NCI-H1694 (cell line): ENCODE data around the gene C16orf92.
"Not testable (repeated sequence)": the region's sequence is repeated elsewhere in the genome, so short reads cannot be mapped to it uniquely, and the experiment has no call there.

Experiments used
- DNase-seq: peaks from one replicate; lab custom pipeline; 2025; lab: John Stamatoyannopoulos, UW

Gene C16orf92

GRCh38 chr16:30027588-30028437 is 4.8 kb downstream of the C16orf92 start:
- DNase-seq, result no peak

- DNase-seq, result no peak
These were observed 5.6 kb downstream of the C16orf92 start for GRCh38 chr16:30028438-30029076.

GRCh38 chr16:30030011-30030685 is 7.2 kb downstream of the C16orf92 start:
- peak; percentile 22 for DNase-seq

DNA sequence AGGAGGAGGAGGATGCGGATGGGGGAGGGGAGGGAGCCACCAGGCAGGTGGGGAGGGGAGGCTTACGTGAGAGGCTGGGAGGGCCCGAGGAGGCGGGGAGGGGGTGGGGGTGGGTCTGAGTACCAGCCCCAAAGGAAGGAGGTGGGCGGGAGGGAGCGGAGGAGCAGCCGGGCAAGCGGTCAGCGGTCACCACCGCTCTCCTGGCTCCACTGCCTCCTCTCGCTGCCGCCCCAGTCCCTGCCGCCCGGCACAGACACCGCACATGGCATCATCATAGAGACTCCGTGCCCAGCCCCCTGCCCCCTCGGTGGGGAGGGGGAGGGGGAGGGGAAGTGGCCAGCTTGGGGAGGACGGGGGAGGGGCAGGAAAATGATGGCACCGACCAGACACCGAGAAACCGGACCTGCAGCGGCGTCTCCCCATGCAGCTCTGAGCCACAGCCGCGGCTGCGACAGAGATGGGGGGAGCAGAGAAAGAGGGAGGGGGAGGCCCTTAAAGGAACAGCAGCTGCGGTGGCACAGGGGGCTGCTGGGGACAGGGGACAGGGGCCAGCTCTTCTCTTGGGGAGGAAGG is 7.9 kb downstream of the C16orf92 start, which contains the start of gene TLCD3B:
TSS of gene TLCD3B (minus strand) at position 431 of the 573 bp plus-strand sequence. CDS start 744 bp downstream, outside the sequence.
- no peak for DNase-seq

- DNase-seq, result no peak
These were observed 8.5 kb downstream of the C16orf92 start for GRCh38 chr16:30031477-30031918.

DNA sequence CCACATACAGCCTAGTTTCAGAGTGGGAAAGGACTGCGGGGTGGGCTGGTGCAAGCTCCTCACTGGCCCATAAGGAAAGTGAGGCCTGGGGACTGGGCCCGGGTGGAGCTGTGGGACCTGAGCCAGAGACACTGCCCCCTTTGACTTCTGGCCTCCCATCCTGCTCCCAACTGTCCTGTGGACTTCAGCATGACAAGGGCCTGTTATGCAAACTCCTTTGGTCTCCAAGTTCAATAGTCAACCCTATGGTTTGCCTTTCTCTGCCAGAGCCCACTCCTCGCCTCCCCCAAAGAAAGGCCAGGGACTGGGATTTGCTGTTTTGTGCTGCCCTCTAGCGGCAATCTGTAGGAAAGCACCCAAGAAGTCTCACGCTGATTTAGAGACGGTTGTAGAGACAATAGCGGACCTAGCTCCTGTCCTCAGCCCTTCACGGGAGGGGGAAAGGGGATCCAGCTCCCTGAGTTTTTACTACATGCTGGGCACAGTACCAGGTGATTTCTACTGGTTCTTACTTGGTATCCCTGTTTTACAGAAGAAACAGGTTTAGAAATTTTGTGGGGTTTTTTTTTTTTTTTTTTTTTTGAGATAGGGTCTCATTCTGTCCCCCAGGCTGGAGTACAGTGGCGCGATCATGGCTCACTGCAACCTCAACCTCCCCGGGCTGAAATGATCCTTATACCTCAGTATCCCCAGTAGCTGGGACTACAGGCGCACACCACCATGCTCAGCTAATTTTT is 9.3 kb downstream of the C16orf92 start:
- DNase-seq, result peak; percentile 80

GRCh38 chr16:30033270-30033669 is 10.3 kb downstream of the C16orf92 start:
- DNase-seq, result no peak

DNA sequence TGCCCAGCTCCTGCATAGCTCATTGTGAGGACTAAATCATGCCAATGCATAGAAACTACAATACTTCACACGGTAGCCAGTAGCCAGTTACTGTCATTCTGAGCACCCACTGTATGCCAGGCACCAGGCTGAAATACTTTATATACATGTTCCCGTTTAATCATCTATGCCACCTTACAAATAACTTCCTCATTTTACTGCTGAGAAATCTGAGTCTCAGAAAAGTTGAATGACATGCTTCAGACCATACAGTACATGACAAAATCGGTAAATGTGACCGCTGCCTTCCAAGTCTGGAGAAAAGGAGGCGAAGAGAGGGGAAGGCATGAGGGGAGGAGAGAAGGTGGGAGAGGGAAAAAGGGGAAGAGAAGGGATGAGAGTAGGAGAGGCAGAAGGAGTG is 17.2 kb downstream of the C16orf92 start:
- DNase-seq, result no peak

GRCh38 chr16:30040690-30041089 is 17.7 kb downstream of the C16orf92 start:
- DNase-seq, result not testable (repeated sequence)

DNA sequence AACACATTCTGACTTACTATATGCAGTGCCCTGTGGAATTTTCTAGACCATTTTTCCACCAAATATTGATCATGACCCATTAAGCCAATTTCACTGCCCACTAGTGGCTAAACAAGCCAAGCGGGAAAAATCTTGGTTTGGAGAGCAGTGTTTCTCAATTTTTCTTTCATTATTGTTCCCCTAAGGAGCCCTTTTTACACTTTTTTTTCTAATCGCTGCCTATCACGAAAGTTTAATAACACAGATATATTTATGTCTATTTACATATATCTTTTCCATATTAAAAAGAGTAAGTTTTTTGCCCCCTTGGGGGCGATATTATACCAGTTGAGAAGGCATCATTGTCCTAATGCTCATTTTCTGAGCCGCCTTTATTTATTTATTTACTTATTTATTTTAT is 18.8 kb downstream of the C16orf92 start:
- DNase-seq, result peak; percentile 30

GRCh38 chr16:30046178-30046577 is 23.2 kb downstream of the C16orf92 start:
- DNase-seq, result no peak

DNA sequence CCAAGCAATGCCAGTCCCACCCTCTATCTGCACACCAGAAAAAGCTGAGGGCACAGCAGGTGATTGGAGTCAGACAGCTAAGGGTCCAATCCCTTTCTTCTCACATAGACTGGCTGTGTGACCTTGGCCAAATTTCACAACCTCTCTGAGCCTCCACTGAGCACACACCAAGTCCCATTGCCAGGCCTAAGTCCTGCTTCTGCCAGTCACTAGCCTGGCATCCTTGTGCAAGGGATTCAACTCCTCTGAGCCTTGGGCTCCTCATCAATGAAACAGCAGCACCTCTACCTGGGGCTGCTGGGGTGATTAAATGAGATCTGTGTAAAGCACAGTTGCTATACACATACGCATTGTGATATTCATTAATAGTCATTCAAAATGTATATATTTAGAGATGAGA is 23.6 kb downstream of the C16orf92 start:
- no peak for DNase-seq

GRCh38 chr16:30049871-30050270 is 26.9 kb downstream of the C16orf92 start:
- no peak for DNase-seq

- DNase-seq, result no peak
These were observed 28.5 kb downstream of the C16orf92 start for GRCh38 chr16:30051518-30051917.

DNA sequence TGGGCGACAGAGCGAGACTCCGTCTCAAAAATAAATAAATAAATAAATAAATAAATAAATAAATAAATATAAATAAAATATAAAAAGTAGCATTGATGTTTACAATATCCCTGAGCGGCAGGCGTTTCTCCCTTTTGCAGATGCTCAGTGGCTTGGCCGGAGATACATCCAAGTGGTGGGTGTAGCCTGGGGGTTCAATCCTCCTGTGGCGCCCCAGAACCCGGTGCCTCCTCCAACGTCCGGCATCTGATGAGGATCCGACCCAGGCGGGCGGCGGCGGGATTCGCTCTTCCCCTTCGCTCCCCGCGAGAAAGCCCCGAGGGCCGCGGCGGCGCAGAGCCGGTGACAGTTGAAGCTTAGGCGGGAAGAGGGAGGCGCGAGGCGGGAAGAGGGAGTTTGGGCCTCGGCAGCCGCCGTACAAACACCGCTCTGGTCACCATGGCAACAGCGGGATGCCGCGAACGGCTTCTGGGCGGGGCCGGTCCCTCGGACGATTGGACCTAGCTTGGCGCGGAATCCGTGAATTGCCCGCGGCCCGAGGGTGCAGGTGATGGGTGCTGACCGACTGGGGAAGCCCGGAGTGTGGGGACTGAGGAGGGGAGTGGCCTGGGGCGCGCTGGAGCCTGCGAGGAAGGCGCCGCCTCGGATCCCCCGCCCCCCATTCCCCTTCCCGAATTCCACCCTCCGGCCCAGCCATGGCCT is 29.8 kb downstream of the C16orf92 start:
- DNase-seq, result peak; percentile 33

DNA sequence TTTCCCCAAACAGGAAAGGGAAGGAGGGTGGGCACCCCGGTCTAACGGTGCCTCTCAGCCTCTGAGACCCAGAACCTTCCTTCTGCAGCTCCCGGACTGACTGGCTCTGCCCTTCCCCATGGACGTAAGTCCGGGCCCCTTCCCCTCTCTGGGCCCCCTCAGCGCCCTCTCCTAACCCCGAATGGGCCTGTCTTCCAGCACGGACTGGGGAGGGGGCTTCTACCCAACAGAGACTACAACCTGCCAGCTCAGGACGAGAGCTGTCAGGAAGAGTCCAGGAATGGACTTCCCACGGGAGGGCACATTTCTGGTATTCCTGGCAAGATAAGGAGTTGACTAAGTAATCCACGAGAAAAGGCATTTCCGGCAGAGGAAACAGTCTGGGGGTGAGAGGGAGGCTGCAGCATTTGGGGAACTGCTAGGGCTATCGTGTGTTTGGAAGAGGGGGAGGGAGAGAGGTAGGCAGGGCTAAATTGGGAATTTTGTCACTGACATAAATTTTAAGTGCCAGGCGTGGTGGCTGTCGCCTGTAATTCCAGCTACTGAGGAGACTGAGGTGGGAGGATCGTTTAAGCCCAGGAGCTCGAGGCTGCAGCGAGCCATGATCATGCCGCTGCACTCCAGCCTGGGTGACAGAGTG is 30.5 kb downstream of the C16orf92 start:
- no peak for DNase-seq

GRCh38 chr16:30054451-30054850 is 31.5 kb downstream of the C16orf92 start:
- no peak for DNase-seq

GRCh38 chr16:30054959-30055553 is 32.1 kb downstream of the C16orf92 start:
- DNase-seq, result no peak

- no peak for DNase-seq
These were observed 37.3 kb downstream of the C16orf92 start for GRCh38 chr16:30060346-30060745.
